Measurements from ENCODE around the gene SELENOK. TPM values are rescaled to one million over a fixed set of nuclear protein-coding genes. Genes with fewer than 3 reads are reported as not detected.

The SELENOK gene
- total RNA-seq, 1 experiment from 2014 or later: 16.3 TPM

- no peak overlapping the region for H3K4me3 ChIP-seq (ENCODE audit: low read depth in 2 of 2, low read length in 2 of 2)
Measured at GRCh38 chr3:53858096-53858741, 33.4 kb downstream of the SELENOK start.

GRCh38 chr3:53856964-53857363 is 34.7 kb downstream of the SELENOK start:
- TF ChIP-seq, protein P1, sequence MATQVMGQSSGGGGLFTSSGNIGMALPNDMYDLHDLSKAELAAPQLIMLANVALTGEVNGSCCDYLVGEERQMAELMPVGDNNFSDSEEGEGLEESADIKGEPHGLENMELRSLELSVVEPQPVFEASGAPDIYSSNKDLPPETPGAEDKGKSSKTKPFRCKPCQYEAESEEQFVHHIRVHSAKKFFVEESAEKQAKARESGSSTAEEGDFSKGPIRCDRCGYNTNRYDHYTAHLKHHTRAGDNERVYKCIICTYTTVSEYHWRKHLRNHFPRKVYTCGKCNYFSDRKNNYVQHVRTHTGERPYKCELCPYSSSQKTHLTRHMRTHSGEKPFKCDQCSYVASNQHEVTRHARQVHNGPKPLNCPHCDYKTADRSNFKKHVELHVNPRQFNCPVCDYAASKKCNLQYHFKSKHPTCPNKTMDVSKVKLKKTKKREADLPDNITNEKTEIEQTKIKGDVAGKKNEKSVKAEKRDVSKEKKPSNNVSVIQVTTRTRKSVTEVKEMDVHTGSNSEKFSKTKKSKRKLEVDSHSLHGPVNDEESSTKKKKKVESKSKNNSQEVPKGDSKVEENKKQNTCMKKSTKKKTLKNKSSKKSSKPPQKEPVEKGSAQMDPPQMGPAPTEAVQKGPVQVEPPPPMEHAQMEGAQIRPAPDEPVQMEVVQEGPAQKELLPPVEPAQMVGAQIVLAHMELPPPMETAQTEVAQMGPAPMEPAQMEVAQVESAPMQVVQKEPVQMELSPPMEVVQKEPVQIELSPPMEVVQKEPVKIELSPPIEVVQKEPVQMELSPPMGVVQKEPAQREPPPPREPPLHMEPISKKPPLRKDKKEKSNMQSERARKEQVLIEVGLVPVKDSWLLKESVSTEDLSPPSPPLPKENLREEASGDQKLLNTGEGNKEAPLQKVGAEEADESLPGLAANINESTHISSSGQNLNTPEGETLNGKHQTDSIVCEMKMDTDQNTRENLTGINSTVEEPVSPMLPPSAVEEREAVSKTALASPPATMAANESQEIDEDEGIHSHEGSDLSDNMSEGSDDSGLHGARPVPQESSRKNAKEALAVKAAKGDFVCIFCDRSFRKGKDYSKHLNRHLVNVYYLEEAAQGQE (IDR thresholded peaks at IDR 0.05; ENCODE audit: insufficient read depth in 1 of 2, low read depth in 2 of 2, low read length in 1 of 2): no peak
- TF ChIP-seq, protein P2, sequence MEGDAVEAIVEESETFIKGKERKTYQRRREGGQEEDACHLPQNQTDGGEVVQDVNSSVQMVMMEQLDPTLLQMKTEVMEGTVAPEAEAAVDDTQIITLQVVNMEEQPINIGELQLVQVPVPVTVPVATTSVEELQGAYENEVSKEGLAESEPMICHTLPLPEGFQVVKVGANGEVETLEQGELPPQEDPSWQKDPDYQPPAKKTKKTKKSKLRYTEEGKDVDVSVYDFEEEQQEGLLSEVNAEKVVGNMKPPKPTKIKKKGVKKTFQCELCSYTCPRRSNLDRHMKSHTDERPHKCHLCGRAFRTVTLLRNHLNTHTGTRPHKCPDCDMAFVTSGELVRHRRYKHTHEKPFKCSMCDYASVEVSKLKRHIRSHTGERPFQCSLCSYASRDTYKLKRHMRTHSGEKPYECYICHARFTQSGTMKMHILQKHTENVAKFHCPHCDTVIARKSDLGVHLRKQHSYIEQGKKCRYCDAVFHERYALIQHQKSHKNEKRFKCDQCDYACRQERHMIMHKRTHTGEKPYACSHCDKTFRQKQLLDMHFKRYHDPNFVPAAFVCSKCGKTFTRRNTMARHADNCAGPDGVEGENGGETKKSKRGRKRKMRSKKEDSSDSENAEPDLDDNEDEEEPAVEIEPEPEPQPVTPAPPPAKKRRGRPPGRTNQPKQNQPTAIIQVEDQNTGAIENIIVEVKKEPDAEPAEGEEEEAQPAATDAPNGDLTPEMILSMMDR (IDR thresholded peaks at IDR 0.05): no peak
- TF ChIP-seq SIN3A (IDR thresholded peaks at IDR 0.05; ENCODE audit: borderline replicate concordance, insufficient read depth, low read depth, low read length): no peak
- no peak for TF ChIP-seq POLR2AphosphoS5 (IDR thresholded peaks at IDR 0.05; ENCODE audit: low read depth, low read length)
- no peak for TF ChIP-seq TCF7L2 (IDR thresholded peaks at IDR 0.05; ENCODE audit: low read depth, low read length)
- POLR2A ChIA-PET: no interaction called here

More at GRCh38 chr3:53858096-53858741, 33.4 kb downstream of the SELENOK start:
- TF ChIP-seq TCF7L2 (IDR thresholded peaks at IDR 0.05; ENCODE audit: low read depth, low read length): no peak
- TF ChIP-seq, protein P2 (IDR thresholded peaks at IDR 0.05): no peak
- TF ChIP-seq, protein P1 (IDR thresholded peaks at IDR 0.05; ENCODE audit: insufficient read depth in 1 of 2, low read depth in 2 of 2, low read length in 1 of 2): no peak
- POLR2A ChIA-PET: no interaction called here
- DNase-seq (ENCODE audit: low read depth, low spot score) (no peak), ATAC-seq (no peak)
- peaks cover 8% of the 10 kb centered on the region; the same call in 1 of the 2 replicates for H3K36me3 ChIP-seq (ENCODE audit: control insufficient read depth, insufficient read depth, low read length)
- intact Hi-C loops (cut with micrococcal nuclease; ENCODE audit: unreplicated experiment) (no loop called here), in situ Hi-C loops (cut with HindIII; ENCODE audit: low pct_unique_long_range_greater_than_20kb, low sequenced_read_pairs) (no loop called here)
- BruUV-seq (replicated peaks): no TSS peak
- H3K27ac ChIP-seq (ENCODE audit: low read length): no peak overlapping the region
- CTCF ChIA-PET: no interaction called here
- no peaks in the 10 kb centered on the region for H3K4me1 ChIP-seq (ENCODE audit: control insufficient read depth, insufficient read depth, low read length)
- H3K9me3 ChIP-seq (ENCODE audit: control insufficient read depth, insufficient read depth, low read depth, low read length): no peaks in the 10 kb centered on the region
- H3K27me3 ChIP-seq (ENCODE audit: control insufficient read depth, insufficient read depth, low read length): no peaks in the 10 kb centered on the region

More at GRCh38 chr3:53856964-53857363, 34.7 kb downstream of the SELENOK start:
- H3K27ac ChIP-seq (ENCODE audit: low read length): no peak overlapping the region
- no TSS peak for BruUV-seq (replicated peaks)
- DNase-seq (ENCODE audit: low read depth, low spot score) (no peak), ATAC-seq (no peak)
- CTCF ChIA-PET: no interaction called here
- in situ Hi-C loops (cut with HindIII; ENCODE audit: low pct_unique_long_range_greater_than_20kb, low sequenced_read_pairs): no loop called here
- H3K27me3 ChIP-seq (ENCODE audit: control insufficient read depth, insufficient read depth, low read length): no peaks in the 10 kb centered on the region
- H3K9me3 ChIP-seq (ENCODE audit: control insufficient read depth, insufficient read depth, low read depth, low read length): no peaks in the 10 kb centered on the region
- intact Hi-C loops (cut with micrococcal nuclease; ENCODE audit: unreplicated experiment): no loop called here
- no peaks in the 10 kb centered on the region for H3K4me1 ChIP-seq (ENCODE audit: control insufficient read depth, insufficient read depth, low read length)
- H3K36me3 ChIP-seq (ENCODE audit: control insufficient read depth, insufficient read depth, low read length): peaks cover 8% of the 10 kb centered on the region; the same call in 1 of the 2 replicates
- H3K4me3 ChIP-seq (ENCODE audit: low read depth in 2 of 2, low read length in 2 of 2): no peak overlapping the region
